Loucy (cell line): ENCODE measurements around the gene AATK.

ENCODE experiments used
- CTCF ChIP-seq: fragments of 200-600 bp; sonication (generic); conservative IDR thresholded peaks from 2 replicates; pipeline ENCODE4 v1.5.1; 2014; ENCODE audit warnings: mild to moderate bottlenecking, antibody characterized with exemption, low read length
- EZH2phosphoT487 ChIP-seq: fragments of 200-600 bp; IDR thresholded peaks from 2 replicates; pipeline ENCODE4 v1.6.1; 2018; ENCODE audit warnings: antibody characterized with exemption, mild to moderate bottlenecking, moderate library complexity, borderline replicate concordance

GRCh38 chr17:81183316-81183715 is 17.3 kb upstream of the AATK start:
- no peak for TF ChIP-seq CTCF
- no peak for TF ChIP-seq EZH2phosphoT487
